PC-3 (cell line): ENCODE measurements around the gene BNIPL. TPM values are rescaled to one million over a fixed set of nuclear protein-coding genes. Genes with fewer than 3 reads are reported as not detected.

Experiments used
- ATAC-seq: fragments of 200-7000 bp; cut with Tn5 transposase; 2 replicates; pipeline ENCODE4 v1.9.1; 2020; ENCODE audit warnings: mild to moderate bottlenecking, moderate library complexity
- BruUV-seq: library from RNA; stranded (reverse); fragments of 400-500 nt; replicated peaks from 2 replicates; lab custom pipeline; 2021; lab: Mats Ljungman, UMichigan
- CTCF ChIA-PET: fragments of 300-600 bp; sonication (Branson Sonifier 250); formaldehyde crosslinking; loops from one replicate; lab custom pipeline; 2022; ENCODE audit warnings: antibody characterized with exemption; lab: Charles Lee
- POLR2A ChIA-PET: fragments of 300-600 bp; sonication (Branson Sonifier 250); formaldehyde crosslinking; loops from one replicate; lab custom pipeline; 2022; ENCODE audit warnings: antibody characterized with exemption; ENCODE audit not compliant: unreplicated experiment; lab: Charles Lee
- DNase-seq: peaks from one replicate; pipeline ENCODE4 v3.0.0-alpha.2; 2015
- H2AFZ ChIP-seq: fragments of 300-600 bp; sonication (generic); 2 replicates; pipeline ENCODE4 v1.6.0; 2016; ENCODE audit warnings: antibody characterized with exemption, low read length
- H3F3A ChIP-seq: fragments of 300-600 bp; sonication (generic); one replicate; pipeline ENCODE4 v1.6.0; 2017; ENCODE audit warnings: antibody characterized with exemption, low read length, control low read depth, mild to moderate bottlenecking; ENCODE audit not compliant: unreplicated experiment
- H3K27ac ChIP-seq: fragments of 300-600 bp; sonication (generic); 2 replicates; pipeline ENCODE4 v1.5.1; 2016; ENCODE audit warnings: mild to moderate bottlenecking, low read length
- H3K27me3 ChIP-seq: fragments of 300-600 bp; sonication (generic); 2 replicates; pipeline ENCODE4 v1.6.1; 2016; ENCODE audit warnings: low read length, mixed read lengths
- H3K36me3 ChIP-seq: fragments of 300-600 bp; sonication (generic); 2 replicates; pipeline ENCODE4 v1.6.1; 2016; ENCODE audit warnings: low read depth, mixed run types, low read length, mixed read lengths
- H3K4me1 ChIP-seq: fragments of 300-600 bp; sonication (generic); 2 replicates; pipeline ENCODE4 v1.5.1; 2016; ENCODE audit warnings: low read length; ENCODE audit not compliant: insufficient read depth
- H3K4me2 ChIP-seq: fragments of 300-600 bp; sonication (generic); 2 replicates; pipeline ENCODE4 v1.6.0; 2016; ENCODE audit warnings: low read length
- H3K4me3 ChIP-seq: fragments of 300-600 bp; sonication (generic); 2 replicates; pipeline ENCODE4 v1.5.1; 2016; ENCODE audit warnings: mild to moderate bottlenecking, low read length, mixed read lengths
- H3K79me2 ChIP-seq: fragments of 300-600 bp; sonication (generic); 2 replicates; pipeline ENCODE4 v1.6.1; 2017; ENCODE audit warnings: low read length, mixed read lengths
- H3K9ac ChIP-seq: fragments of 300-600 bp; sonication (generic); 2 replicates; pipeline ENCODE4 v1.6.0; 2016; ENCODE audit warnings: mild to moderate bottlenecking, low read length
- H3K9me2 ChIP-seq: fragments of 300-600 bp; sonication (generic); replicated peaks from 2 replicates; pipeline ENCODE4 v1.6.1; 2016; ENCODE audit warnings: mixed run types, low read length, mixed read lengths
- H3K9me3 ChIP-seq: fragments of 300-600 bp; sonication (generic); 2 replicates; pipeline ENCODE4 v1.6.1; 2016; ENCODE audit warnings: low read length, mixed read lengths
- H4K20me1 ChIP-seq: fragments of 300-600 bp; sonication (generic); 2 replicates; pipeline ENCODE4 v1.6.1; 2016; ENCODE audit warnings: low read length, mixed read lengths
- EZH2 ChIP-seq: fragments of 300-600 bp; sonication (generic); IDR thresholded peaks from one replicate; pipeline ENCODE4 v1.6.1; 2017; ENCODE audit warnings: antibody characterized with exemption, mild to moderate bottlenecking, low read length; ENCODE audit not compliant: unreplicated experiment
- EZH2phosphoT487 ChIP-seq: fragments of 300-600 bp; sonication (generic); IDR thresholded peaks from 2 replicates; pipeline ENCODE4 v1.6.1; 2018; ENCODE audit warnings: mild to moderate bottlenecking, antibody characterized with exemption, low read length, borderline replicate concordance
- intact Hi-C: fragments of 100-400 bp; cut with micrococcal nuclease; formaldehyde crosslinking; loops from 2 replicates; pipeline ENCODE4 v1.9.0; 2023
- total RNA-seq: library from RNA; depleted of rRNA; stranded (reverse); fragments of >200 nt; gene quantifications from 2 replicates; pipeline ENCODE4 v1.2.3, GENCODE V29; 2014
- TF ChIP-seq, protein P1 (sequence below): fragments of 300-600 bp; sonication (generic); conservative IDR thresholded peaks from 2 replicates; pipeline ENCODE4 v1.5.1; 2017; ENCODE audit warnings: antibody characterized with exemption, low read depth, mild to moderate bottlenecking, low read length

The BNIPL gene
- total RNA-seq, 1 experiment from 2014 or later, result 0.51 TPM

GRCh38 chr1:151060657-151061421 lies 24.5 kb downstream of the BNIPL start:
- H3K4me2 ChIP-seq, result peak overlapping the region; percentile 100
- peak overlapping the region; percentile 86 for H2AFZ ChIP-seq
- ChIA-PET POLR2A (no interaction called here), CTCF (no interaction called here)
- intact Hi-C loops, result loop anchor here (1.0 kb wide), 1 partner anchor 10 kb away; no protein-coding TSS in a partner anchor
- H3K27me3 ChIP-seq, result no peaks in the 10 kb centered on the region
- H4K20me1 ChIP-seq, result peaks cover 25% of the 10 kb centered on the region; the same call in 1 of the 2 replicates
- DNase-seq, result peak; percentile 42
- H3K9me3 ChIP-seq, result no peaks in the 10 kb centered on the region
- peaks cover 40% of the 10 kb centered on the region for H3K4me1 ChIP-seq
- peaks cover 97% of the 10 kb centered on the region for H3K79me2 ChIP-seq
- peak overlapping the region; percentile 99 for H3K4me3 ChIP-seq
- no peaks in the 10 kb centered on the region for H3F3A ChIP-seq
- TSS peak; percentile 38 for BruUV-seq
- H3K36me3 ChIP-seq, result peaks cover 9% of the 10 kb centered on the region; the same call in 1 of the 2 replicates
- H3K9me2 ChIP-seq, result no peaks in the 10 kb centered on the region
- no peak for ATAC-seq
- H3K27ac ChIP-seq, result peak overlapping the region; percentile 77
- peak overlapping the region; percentile 94 for H3K9ac ChIP-seq
- TF ChIP-seq EZH2 (no peak), EZH2phosphoT487 (no peak)
- TF ChIP-seq, protein P1, sequence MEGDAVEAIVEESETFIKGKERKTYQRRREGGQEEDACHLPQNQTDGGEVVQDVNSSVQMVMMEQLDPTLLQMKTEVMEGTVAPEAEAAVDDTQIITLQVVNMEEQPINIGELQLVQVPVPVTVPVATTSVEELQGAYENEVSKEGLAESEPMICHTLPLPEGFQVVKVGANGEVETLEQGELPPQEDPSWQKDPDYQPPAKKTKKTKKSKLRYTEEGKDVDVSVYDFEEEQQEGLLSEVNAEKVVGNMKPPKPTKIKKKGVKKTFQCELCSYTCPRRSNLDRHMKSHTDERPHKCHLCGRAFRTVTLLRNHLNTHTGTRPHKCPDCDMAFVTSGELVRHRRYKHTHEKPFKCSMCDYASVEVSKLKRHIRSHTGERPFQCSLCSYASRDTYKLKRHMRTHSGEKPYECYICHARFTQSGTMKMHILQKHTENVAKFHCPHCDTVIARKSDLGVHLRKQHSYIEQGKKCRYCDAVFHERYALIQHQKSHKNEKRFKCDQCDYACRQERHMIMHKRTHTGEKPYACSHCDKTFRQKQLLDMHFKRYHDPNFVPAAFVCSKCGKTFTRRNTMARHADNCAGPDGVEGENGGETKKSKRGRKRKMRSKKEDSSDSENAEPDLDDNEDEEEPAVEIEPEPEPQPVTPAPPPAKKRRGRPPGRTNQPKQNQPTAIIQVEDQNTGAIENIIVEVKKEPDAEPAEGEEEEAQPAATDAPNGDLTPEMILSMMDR, result no peak

GRCh38 chr1:151061704-151062103 lies 25.3 kb downstream of the BNIPL start:
- H3K9me2 ChIP-seq, result no peaks in the 10 kb centered on the region
- H3K36me3 ChIP-seq, result peaks cover under 1% of the 10 kb centered on the region; the same call in 1 of the 2 replicates
- H2AFZ ChIP-seq, result no peak overlapping the region
- TF ChIP-seq, protein P1, result no peak
- TF ChIP-seq EZH2 (no peak), EZH2phosphoT487 (no peak)
- H3F3A ChIP-seq, result no peaks in the 10 kb centered on the region
- no peak for ATAC-seq
- intact Hi-C loops, result no loop called here
- H3K79me2 ChIP-seq, result peaks cover 95% of the 10 kb centered on the region
- no peaks in the 10 kb centered on the region for H3K9me3 ChIP-seq
- peak overlapping the region; percentile 94 for H3K9ac ChIP-seq
- peaks cover 16% of the 10 kb centered on the region; the same call in 1 of the 2 replicates for H4K20me1 ChIP-seq
- peaks cover 35% of the 10 kb centered on the region for H3K4me1 ChIP-seq
- DNase-seq, result no peak
- POLR2A ChIA-PET, result no interaction called here
- no peaks in the 10 kb centered on the region for H3K27me3 ChIP-seq
- BruUV-seq, result no TSS peak
- H3K27ac ChIP-seq, result peak overlapping the region; percentile 77
- H3K4me3 ChIP-seq, result peak overlapping the region; percentile 99
- CTCF ChIA-PET, result no interaction called here
- peak overlapping the region; percentile 100 for H3K4me2 ChIP-seq
